ENCODE data around the gene ZNF318. TPM values are rescaled to one million over a fixed set of nuclear protein-coding genes. Genes with fewer than 3 reads are reported as not detected.

Gene ZNF318
- total and polyA plus RNA-seq, 9 donors: 8.3 to 26.0 (median 19.6) TPM

- no peaks in the 10 kb centered on the region for H3K36me3 ChIP-seq
- peaks cover 10% of the 10 kb centered on the region for H3K4me1 ChIP-seq (ENCODE audit: insufficient read depth)
- intact Hi-C loops (cut with DNase I): no loop called here
- H3K27me3 ChIP-seq: no peaks in the 10 kb centered on the region
- TF ChIP-seq EP300 (IDR thresholded peaks at IDR 0.05) (no peak), CTCF (IDR thresholded peaks at IDR 0.05) (no peak), POLR2A (IDR thresholded peaks at IDR 0.05) (no peak)
- no peaks in the 10 kb centered on the region for H3K9me3 ChIP-seq
- peak overlapping the region; percentile 62 to 82 for H3K27ac ChIP-seq
- peak; percentile 33 to 67 (median 57) for DNase-seq
- H3K4me3 ChIP-seq: peak overlapping the region; percentile 71
- WGBS, 3 donors: 0 to 1% (median 1%) methylated on average over 49 to 71 of the region's 71 CpGs
These were observed 937 bp downstream of the ZNF318 start for GRCh38 chr6:43368259-43369160.

DNA sequence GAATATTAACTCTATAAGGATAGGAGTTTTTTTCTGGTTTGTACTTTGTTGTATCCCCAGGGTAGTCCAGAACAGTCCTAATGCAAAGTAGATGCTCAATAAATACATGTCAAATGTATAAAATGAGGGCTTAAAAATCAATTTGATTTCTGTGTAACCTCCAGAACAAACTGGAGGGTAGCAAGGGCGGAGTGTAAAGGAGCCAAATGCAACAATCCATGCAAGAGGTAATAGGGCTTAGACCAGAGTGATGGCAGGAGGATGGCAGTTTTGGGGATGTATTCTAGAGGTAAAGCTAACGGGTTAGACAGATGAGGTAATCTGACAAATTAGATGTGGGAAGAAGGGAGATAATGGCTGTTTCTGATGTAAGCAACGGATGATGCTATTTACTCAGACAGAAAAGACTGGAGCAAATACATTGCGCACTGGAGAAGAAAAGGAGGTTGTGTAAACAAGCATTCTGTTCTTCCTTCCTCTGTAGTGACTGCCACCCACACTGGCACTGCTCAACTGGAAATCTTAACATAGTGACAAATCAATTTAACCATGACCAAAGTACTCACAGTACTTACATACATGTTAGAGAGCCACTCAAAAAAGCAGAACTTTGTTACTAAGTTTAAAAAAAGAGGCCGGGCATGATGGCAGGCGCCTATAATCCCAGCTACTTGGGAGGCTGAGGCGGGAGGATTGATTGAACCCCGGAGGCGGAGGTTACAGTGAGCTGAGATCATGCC is 2.0 kb downstream of the ZNF318 start:
- intact Hi-C loops (cut with DNase I): no loop called here

DNA sequence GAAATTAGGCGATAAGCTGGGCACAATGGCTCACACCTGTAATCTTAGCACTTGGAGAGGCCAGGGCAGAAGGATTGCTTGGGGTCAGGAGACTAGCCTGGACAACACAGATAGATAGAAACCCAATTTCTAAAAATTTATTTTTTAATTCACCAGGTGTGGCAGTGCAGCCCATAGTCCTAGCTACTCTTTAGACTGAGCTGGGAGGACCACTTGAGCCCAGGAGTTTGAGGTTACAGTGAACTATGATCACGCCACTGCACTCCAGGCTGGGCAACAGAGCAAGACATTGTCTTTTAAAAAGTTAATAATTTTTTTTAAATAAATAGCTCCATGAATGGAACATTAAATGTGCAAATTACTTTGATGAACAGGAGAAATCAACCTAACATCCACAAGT is 8.2 kb downstream of the ZNF318 start:
- Histone ChIP-seq H3K27me3 (no peaks in the 10 kb centered on the region), H3K27ac (no peak overlapping the region), H3K36me3 (no peaks in the 10 kb centered on the region), H3K4me1 (ENCODE audit: insufficient read depth) (peaks cover 2% of the 10 kb centered on the region), H3K9me3 (no peaks in the 10 kb centered on the region), H3K4me3 (no peak overlapping the region)
- TF ChIP-seq CTCF (IDR thresholded peaks at IDR 0.05): no peak
- TF ChIP-seq POLR2A (IDR thresholded peaks at IDR 0.05): no peak
- no peak for TF ChIP-seq EP300 (IDR thresholded peaks at IDR 0.05)
- no peak for DNase-seq
- intact Hi-C loops (cut with DNase I): no loop called here
- 92 to 97% (median 96%) methylated on average over 2 of the region's 2 CpGs for WGBS, 3 donors

More for the DNA sequence above, 2.0 kb downstream of the ZNF318 start:
- Histone ChIP-seq H3K36me3 (no peaks in the 10 kb centered on the region), H3K4me1 (ENCODE audit: insufficient read depth) (peaks cover 10% of the 10 kb centered on the region), H3K9me3 (no peaks in the 10 kb centered on the region), H3K27me3 (no peaks in the 10 kb centered on the region), H3K4me3 (peak overlapping the region; percentile 71), H3K27ac (no peak overlapping the region)
- no peak for DNase-seq
- WGBS, 3 donors: 85 to 89% (median 87%) methylated on average over 9 of the region's 9 CpGs
- TF ChIP-seq POLR2A (IDR thresholded peaks at IDR 0.05) (no peak), EP300 (IDR thresholded peaks at IDR 0.05) (no peak), CTCF (IDR thresholded peaks at IDR 0.05) (no peak)

GRCh38 chr6:43359831-43360230 is 9.6 kb downstream of the ZNF318 start:
- H3K27me3 ChIP-seq: no peaks in the 10 kb centered on the region
- no peaks in the 10 kb centered on the region for H3K36me3 ChIP-seq
- no peak overlapping the region for H3K4me3 ChIP-seq
- intact Hi-C loops (cut with DNase I): no loop called here
- DNase-seq: no peak
- WGBS, 3 donors: 83 to 92% (median 84%) methylated on average over 1 of the region's 1 CpG
- TF ChIP-seq CTCF (IDR thresholded peaks at IDR 0.05): no peak
- TF ChIP-seq EP300 (IDR thresholded peaks at IDR 0.05): no peak
- no peak for TF ChIP-seq POLR2A (IDR thresholded peaks at IDR 0.05)
- H3K4me1 ChIP-seq (ENCODE audit: insufficient read depth): peaks cover 2% of the 10 kb centered on the region
- no peaks in the 10 kb centered on the region for H3K9me3 ChIP-seq
- H3K27ac ChIP-seq: no peak overlapping the region

Measured in ovary (tissue), 9 donors.